Measurements from ENCODE around the gene BANF2. TPM values are rescaled to one million over a fixed set of nuclear protein-coding genes. Genes with fewer than 3 reads are reported as not detected.
"Not testable (repeated sequence)": the region's sequence is repeated elsewhere in the genome, so short reads cannot be mapped to it uniquely, and the experiment has no call there.

The BANF2 gene
- total RNA-seq, 1 donor from 2014 or later: not detected

DNA sequence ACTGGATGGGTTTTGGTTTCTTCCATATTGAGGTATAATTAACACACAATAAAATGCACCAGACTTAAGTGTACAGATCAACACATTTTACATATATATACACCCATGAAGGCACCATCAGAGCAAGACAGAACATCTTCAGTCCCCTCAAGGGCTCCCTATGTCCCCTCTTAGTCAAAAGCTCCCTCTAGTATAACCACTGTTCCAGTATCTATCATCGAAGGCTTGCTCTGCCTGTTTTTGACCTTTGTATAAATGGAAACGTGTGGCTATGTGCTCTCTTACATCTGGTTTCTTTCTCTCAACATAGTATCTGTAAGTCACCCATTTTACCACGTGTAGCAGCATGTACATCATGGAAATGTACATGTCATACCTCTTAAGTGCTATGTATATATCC is 66.5 kb downstream of the BANF2 start:
- DNase-seq: no peak

DNA sequence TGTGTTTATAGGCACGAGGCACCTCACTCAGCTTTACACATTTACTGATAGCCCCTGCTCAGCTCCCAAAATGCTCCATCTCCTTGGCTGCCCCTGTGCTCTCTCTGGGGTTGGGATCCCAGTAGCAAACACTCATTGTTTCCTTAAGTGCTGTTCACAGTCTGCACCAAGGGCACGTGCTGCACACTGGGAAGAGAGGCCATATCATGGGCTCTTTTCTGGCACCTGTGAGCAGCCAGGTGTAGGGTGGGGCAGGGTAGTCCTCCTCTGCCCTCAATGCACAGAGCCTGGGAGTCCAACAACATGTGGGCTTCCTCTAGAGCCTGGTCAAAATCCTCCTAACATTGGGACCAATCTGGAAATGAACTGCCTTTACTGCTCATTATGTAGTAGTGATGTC is 67.9 kb downstream of the BANF2 start:
- no peak for DNase-seq

DNA sequence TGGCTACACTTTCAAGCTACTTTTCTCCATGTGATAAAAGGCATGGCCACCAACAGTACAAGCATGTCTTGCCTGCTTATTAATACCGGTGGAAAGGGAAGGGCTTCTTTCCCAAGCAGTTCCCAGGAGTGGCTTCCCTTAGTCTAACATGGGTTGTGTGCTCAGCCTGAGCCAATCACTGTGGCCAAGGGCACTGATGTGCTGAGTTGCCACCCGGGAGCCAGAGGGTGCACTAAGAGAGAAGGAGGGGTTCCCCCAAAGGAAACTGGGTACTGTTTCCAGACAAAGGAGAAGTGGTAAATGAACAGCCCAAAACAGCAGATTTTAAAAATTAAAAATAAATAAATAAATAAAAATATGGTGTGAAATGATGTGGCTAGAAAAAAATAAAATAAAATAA is 68.5 kb downstream of the BANF2 start:
- no peak for DNase-seq

DNA sequence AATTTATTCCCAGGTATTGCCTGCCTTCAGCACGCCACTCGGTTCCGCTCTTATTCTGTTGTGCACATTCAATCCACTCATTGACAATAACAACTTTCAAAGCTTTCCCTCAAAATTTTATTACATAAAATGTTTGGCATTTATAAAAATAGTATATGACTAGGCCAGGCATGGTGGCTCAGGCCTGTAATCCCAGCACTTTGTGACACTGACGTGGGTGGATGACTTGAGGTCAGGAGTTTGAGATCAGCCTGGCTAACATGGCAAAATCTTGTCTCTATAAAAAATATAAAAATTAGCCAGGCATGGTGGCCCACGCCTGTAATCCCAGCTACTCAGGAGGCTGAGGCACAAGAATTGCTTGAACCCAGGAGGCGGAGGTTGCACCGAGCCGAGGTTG is 70.0 kb downstream of the BANF2 start:
- DNase-seq: not testable (repeated sequence)

DNA sequence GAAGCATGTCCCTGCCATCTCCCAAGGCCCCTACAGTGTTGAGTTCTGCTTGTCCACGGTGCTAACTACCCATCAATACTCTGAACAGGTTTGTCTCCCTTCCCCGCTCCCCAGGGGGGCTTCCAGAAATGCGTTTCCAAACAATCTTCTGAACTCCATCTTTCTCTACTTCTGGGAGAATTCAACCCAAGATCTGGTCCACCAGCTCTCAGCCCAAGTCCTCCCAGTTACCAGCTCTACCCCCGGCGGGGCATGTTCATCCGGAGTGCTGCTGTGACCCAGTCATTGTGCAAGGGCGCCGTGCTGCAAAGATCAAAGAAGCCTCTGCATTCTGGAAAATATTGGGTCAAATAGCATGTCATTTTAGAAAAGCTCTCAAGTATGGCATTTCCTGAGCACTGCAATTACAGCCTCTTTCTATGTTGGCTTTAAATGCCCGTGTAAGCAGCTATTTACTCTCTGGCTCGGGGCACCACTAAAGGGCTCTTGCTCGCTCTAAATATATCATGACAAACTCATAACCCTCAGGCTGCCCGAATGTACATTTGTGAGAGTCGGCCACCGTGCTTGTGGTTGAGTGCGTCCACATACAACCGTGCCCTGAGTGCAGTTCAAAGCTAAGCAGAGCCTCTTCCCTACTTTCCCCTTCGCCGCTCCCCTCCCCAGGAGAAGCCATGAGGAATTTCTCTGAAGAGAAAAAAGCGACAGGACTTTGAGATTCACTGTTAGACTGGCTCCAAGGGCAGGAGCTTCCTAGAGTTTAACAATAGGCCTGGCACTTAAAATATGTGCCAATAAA is 71.6 kb downstream of the BANF2 start:
- DNase-seq: no peak

DNA sequence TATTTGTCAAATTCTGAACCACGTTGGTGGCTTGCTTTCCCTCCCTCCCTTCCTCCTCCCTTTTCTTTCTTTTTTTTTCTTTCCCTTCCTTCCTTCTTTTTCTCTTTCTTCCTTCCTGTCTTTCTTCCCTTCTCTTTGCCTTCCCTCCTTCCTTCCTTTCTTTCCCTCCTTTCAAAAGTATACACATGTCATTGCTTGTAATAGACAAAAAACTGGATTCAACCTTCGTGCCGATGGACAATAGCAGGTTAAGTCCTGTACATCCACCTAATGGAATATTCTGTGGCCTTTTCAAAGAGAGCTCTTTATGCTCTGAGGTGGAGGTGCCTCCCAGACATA is 72.2 kb downstream of the BANF2 start:
- no peak for DNase-seq

DNA sequence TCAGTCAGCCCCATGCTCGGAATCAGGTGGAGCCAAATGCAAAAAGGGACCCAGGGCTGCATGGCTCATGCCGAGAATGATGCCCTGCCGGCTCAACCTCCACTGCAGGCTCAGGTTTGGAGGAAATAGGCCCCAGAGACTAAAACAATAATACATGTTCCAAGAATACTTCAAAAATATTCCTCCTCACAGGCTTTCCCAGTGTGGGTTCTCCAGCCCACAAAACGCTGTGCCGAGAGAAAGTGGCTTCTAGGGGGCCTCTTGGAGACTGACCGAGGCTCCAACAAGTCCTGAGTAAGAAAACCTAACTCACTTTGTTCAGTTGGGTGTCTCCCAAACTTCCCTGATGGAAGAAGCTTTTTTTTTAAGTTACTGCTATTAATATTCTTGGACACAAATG is 73.9 kb downstream of the BANF2 start:
- DNase-seq: no peak

DNA sequence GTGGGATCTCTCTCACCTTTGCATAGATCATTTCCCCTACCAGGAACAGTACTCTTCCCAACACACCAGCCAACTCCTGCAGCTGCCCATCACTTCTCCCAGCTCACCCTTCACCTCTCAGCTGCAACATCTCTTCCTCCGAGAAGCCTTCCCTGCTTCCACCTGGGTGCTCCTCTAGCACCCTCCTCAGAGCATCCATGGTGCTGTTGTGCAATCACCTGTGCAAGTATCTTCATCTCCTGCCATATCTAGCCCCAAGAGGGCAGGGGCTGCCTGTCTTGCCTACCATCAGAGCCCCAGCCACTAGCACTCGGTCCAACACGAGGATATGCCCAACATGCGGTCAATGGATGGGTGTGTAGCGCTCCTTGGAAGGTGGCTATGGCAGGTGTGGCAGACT is 75.8 kb downstream of the BANF2 start:
- DNase-seq: no peak

DNA sequence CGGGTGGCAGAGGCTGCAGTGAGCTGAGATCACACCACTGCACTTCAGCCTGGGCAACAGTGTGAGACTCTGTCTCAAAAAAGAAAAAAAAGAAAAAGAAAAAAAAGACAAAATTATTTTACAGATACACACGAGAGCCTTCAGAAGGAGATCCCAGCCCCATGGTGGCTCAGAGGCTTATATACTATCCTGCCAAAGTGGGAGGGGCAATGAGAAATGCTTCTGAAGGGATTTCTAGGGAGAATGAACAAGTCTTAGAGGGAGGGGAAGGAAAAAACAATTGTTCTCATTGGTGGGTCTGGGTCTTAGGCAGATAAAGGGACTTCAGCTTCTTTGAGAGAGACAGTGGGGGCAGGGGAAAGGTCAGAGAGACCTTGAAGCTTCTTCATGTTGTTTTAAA is 76.8 kb downstream of the BANF2 start:
- no peak for DNase-seq

DNA sequence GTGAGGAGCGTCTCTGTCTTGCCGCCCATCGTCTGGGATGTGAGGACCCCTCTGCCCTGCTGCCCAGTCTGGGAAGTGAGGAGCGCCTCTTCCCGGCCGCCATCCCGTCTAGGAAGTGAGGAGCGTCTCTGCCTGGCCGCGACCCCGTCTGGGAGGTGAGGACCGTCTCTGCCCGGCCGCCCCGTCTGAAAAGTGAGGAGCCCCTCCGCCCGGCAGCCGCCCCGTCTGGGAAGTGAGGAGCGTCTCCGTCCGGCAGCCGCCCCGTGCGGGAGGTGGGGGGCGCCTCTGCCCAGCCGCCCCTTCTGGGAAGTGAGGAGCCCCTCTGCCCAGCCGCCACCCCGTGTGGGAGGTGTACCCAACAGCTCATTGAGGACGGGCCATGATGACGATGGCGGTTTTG is 79.2 kb downstream of the BANF2 start:
- DNase-seq: not testable (repeated sequence)

DNA sequence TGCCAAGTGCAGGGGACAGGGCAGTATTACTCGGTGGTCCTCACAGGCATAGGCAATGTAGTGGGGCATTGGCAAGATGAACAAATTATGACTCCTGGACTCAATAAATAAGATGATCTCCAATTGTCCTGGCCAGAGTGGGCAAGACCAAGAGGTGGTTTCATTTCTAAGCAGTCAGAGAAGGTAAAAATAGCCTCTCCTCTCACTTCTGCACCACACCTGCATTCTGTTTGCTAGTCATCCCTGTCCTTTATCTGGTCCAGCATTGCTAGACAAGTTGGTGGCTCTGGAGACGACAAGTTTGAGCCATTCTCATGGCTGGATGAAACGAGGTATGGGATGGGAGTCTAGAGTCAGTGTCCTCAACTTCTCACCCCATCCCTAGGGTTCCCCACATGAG is 83.0 kb downstream of the BANF2 start:
- DNase-seq: no peak

DNA sequence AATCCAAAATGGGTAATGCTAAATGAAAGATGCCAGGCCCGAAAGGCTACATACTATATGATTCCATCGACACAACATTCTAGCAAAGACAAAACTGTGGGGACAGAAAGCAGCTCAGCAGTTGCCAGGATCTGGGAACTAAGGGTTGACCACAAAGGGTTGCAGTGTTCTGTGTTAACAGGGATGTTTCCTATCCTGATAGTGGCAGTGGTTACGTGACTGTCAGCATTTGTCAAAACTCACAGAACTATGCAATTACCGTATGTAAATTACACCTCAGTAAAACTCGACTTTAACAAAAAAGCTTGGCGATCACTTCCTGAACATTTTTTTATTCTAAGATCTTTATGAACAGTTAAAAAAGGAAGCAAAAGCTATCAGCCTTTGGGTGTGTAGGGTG is 83.9 kb downstream of the BANF2 start:
- DNase-seq: no peak

DNA sequence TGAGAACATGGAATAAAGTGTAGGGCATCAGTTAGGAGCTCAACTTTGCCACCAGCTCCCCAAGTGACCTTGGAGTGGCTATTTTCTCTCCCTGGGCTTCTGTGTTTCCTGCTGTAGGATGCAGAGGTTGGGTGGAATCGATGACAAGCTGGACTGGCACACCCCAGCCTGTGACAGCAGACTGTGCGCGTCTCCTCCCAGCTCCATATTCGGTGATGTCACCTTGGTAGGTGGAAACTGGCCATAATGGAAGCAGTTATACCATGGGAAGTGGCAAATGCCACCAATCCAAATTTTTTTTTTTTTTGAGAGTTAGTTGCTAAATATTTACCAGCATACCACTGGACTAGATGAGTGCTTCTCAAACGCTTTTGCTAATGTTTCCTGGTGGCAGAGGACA is 85.2 kb downstream of the BANF2 start:
- DNase-seq: no peak

Other genes starting within 250 kb of the BANF2 start
- gene BFSP1, start 168.6 kb upstream of the BANF2 start, total RNA-seq: 0.31 TPM
- 295 TPM for gene DSTN, start 129.9 kb upstream of the BANF2 start, total RNA-seq
- gene RRBP1, start 17.7 kb upstream of the BANF2 start, total RNA-seq: 5.6 TPM